Measurements from ENCODE around the gene ATP9A.

GRCh38 chr20:51653226-51653625 is 115.0 kb downstream of the ATP9A start:
- no peak for TF ChIP-seq CTCF (IDR thresholded peaks at IDR 0.05)
- no peak for TF ChIP-seq MAX (IDR thresholded peaks at IDR 0.05; ENCODE audit: low read depth)
- TF ChIP-seq SIN3A (IDR thresholded peaks at IDR 0.05; ENCODE audit: borderline replicate concordance, low read depth, low read length): no peak
